Measurements from ENCODE around the gene DENND1B. TPM values are rescaled to one million over a fixed set of nuclear protein-coding genes. Genes with fewer than 3 reads are reported as not detected.

The DENND1B gene
- total and polyA plus RNA-seq, 2 experiments from 2014 or later: 3.7 to 18.6 TPM

GRCh38 chr1:197740992-197741391 lies 34.3 kb downstream of the DENND1B start:
- H4K20me1 ChIP-seq (ENCODE audit: insufficient read depth, poor library complexity, severe bottlenecking): no peaks in the 10 kb centered on the region
- no peaks in the 10 kb centered on the region for H3K9me3 ChIP-seq (ENCODE audit: low read depth)
- TF ChIP-seq EZH2phosphoT487 (IDR thresholded peaks at IDR 0.05; ENCODE audit: low read depth, severe bottlenecking, unreplicated experiment) (no peak), CTCF (IDR thresholded peaks at IDR 0.05; ENCODE audit: poor library complexity) (no peak), EZH2 (IDR thresholded peaks at IDR 0.05; ENCODE audit: borderline replicate concordance) (no peak)
- H3K79me2 ChIP-seq: peaks cover 43% of the 10 kb centered on the region
- H2AFZ ChIP-seq: no peak overlapping the region
- no peaks in the 10 kb centered on the region for H3K27me3 ChIP-seq
- 66% methylated on average over 2 of the region's 2 CpGs for WGBS (ENCODE audit: low lambda C conversion rate, missing lambda C conversion rate)
- no peak for DNase-seq (ENCODE audit: low spot score)
- H3K4me3 ChIP-seq: no peak overlapping the region
- no peaks in the 10 kb centered on the region for H3K36me3 ChIP-seq (replicated peaks; ENCODE audit: insufficient read depth, low read depth)
- no peaks in the 10 kb centered on the region for H3K9me2 ChIP-seq (replicated peaks; ENCODE audit: insufficient read depth)
- H3K27ac ChIP-seq: no peak overlapping the region
- H3K4me2 ChIP-seq: no peak overlapping the region
- no peaks in the 10 kb centered on the region for H3K4me1 ChIP-seq (ENCODE audit: insufficient read depth)

GRCh38 chr1:197738927-197739326 lies 36.4 kb downstream of the DENND1B start:
- Histone ChIP-seq H3K79me2 (peaks cover 47% of the 10 kb centered on the region), H3K27ac (no peak overlapping the region), H3K36me3 (replicated peaks; ENCODE audit: insufficient read depth, low read depth) (no peaks in the 10 kb centered on the region), H3K9me2 (replicated peaks; ENCODE audit: insufficient read depth) (no peaks in the 10 kb centered on the region), H3K4me3 (no peak overlapping the region), H4K20me1 (ENCODE audit: insufficient read depth, poor library complexity, severe bottlenecking) (no peaks in the 10 kb centered on the region), H3K27me3 (no peaks in the 10 kb centered on the region), H3K4me2 (no peak overlapping the region), H2AFZ (no peak overlapping the region), H3K9me3 (ENCODE audit: low read depth) (no peaks in the 10 kb centered on the region), H3K4me1 (ENCODE audit: insufficient read depth) (no peaks in the 10 kb centered on the region)
- WGBS (ENCODE audit: low lambda C conversion rate, missing lambda C conversion rate): 0% methylated on average over 1 of the region's 1 CpG
- no peak for DNase-seq (ENCODE audit: low spot score)
- TF ChIP-seq EZH2phosphoT487 (IDR thresholded peaks at IDR 0.05; ENCODE audit: low read depth, severe bottlenecking, unreplicated experiment) (no peak), CTCF (IDR thresholded peaks at IDR 0.05; ENCODE audit: poor library complexity) (no peak), EZH2 (IDR thresholded peaks at IDR 0.05; ENCODE audit: borderline replicate concordance) (no peak)

GRCh38 chr1:197737916-197738315 lies 37.4 kb downstream of the DENND1B start:
- no peak overlapping the region for H3K4me2 ChIP-seq
- DNase-seq (ENCODE audit: low spot score): no peak
- H3K4me3 ChIP-seq: no peak overlapping the region
- no peaks in the 10 kb centered on the region for H3K36me3 ChIP-seq (replicated peaks; ENCODE audit: insufficient read depth, low read depth)
- H3K79me2 ChIP-seq: peaks cover 51% of the 10 kb centered on the region
- TF ChIP-seq CTCF (IDR thresholded peaks at IDR 0.05; ENCODE audit: poor library complexity) (no peak), EZH2 (IDR thresholded peaks at IDR 0.05; ENCODE audit: borderline replicate concordance) (no peak), EZH2phosphoT487 (IDR thresholded peaks at IDR 0.05; ENCODE audit: low read depth, severe bottlenecking, unreplicated experiment) (no peak)
- H3K27me3 ChIP-seq: no peaks in the 10 kb centered on the region
- no peaks in the 10 kb centered on the region for H4K20me1 ChIP-seq (ENCODE audit: insufficient read depth, poor library complexity, severe bottlenecking)
- H3K9me3 ChIP-seq (ENCODE audit: low read depth): no peaks in the 10 kb centered on the region
- no peak overlapping the region for H2AFZ ChIP-seq
- 79% methylated on average over 1 of the region's 1 CpG for WGBS (ENCODE audit: low lambda C conversion rate, missing lambda C conversion rate)
- H3K4me1 ChIP-seq (ENCODE audit: insufficient read depth): no peaks in the 10 kb centered on the region
- no peaks in the 10 kb centered on the region for H3K9me2 ChIP-seq (replicated peaks; ENCODE audit: insufficient read depth)
- H3K27ac ChIP-seq: no peak overlapping the region

- 91% methylated on average over 1 of the region's 1 CpG for WGBS (ENCODE audit: low lambda C conversion rate, missing lambda C conversion rate)
- H3K4me2 ChIP-seq: no peak overlapping the region
- no peaks in the 10 kb centered on the region for H3K36me3 ChIP-seq (replicated peaks; ENCODE audit: insufficient read depth, low read depth)
Measured at GRCh38 chr1:197736685-197737084, 38.6 kb downstream of the DENND1B start.

More at GRCh38 chr1:197736685-197737084, 38.6 kb downstream of the DENND1B start:
- no peak for DNase-seq (ENCODE audit: low spot score)
- Histone ChIP-seq H3K4me3 (no peak overlapping the region), H3K27me3 (no peaks in the 10 kb centered on the region), H2AFZ (no peak overlapping the region), H3K27ac (no peak overlapping the region), H3K9me2 (replicated peaks; ENCODE audit: insufficient read depth) (no peaks in the 10 kb centered on the region), H3K9me3 (ENCODE audit: low read depth) (no peaks in the 10 kb centered on the region), H3K4me1 (ENCODE audit: insufficient read depth) (no peaks in the 10 kb centered on the region), H3K79me2 (peaks cover 47% of the 10 kb centered on the region), H4K20me1 (ENCODE audit: insufficient read depth, poor library complexity, severe bottlenecking) (no peaks in the 10 kb centered on the region)
- no peak for TF ChIP-seq EZH2phosphoT487 (IDR thresholded peaks at IDR 0.05; ENCODE audit: low read depth, severe bottlenecking, unreplicated experiment)
- no peak for TF ChIP-seq EZH2 (IDR thresholded peaks at IDR 0.05; ENCODE audit: borderline replicate concordance)
- no peak for TF ChIP-seq CTCF (IDR thresholded peaks at IDR 0.05; ENCODE audit: poor library complexity)
